IMR-90 (cell line): ENCODE measurements around the gene NUDT8.

Experiments
- BHLHE40 ChIP-seq: fragments of 150-350 bp; IDR thresholded peaks from 2 replicates; pipeline ENCODE4 v1.6.1; 2016; ENCODE audit warnings: mild to moderate bottlenecking, low read depth, low read length
- CEBPB ChIP-seq: IDR thresholded peaks from 2 replicates; pipeline ENCODE4 v1.6.1; 2012; ENCODE audit warnings: low read depth, low read length, improper control_type of control experiment
- CTCF ChIP-seq: conservative IDR thresholded peaks from 2 replicates; pipeline ENCODE4 v1.5.1; 2012; ENCODE audit warnings: mild to moderate bottlenecking, low read depth, low read length, improper control_type of control experiment
- ELK1 ChIP-seq: fragments of 150-350 bp; IDR thresholded peaks from 2 replicates; pipeline ENCODE4 v1.6.1; 2016; ENCODE audit warnings: low read depth, mild to moderate bottlenecking, low read length, moderate library complexity, borderline replicate concordance
- FOS ChIP-seq: fragments of 150-350 bp; IDR thresholded peaks from 2 replicates; pipeline ENCODE4 v1.6.1; 2016; ENCODE audit warnings: low read depth, low read length
- MAFK ChIP-seq: IDR thresholded peaks from 2 replicates; pipeline ENCODE4 v1.6.1; 2012; ENCODE audit warnings: low read depth, low read length, improper control_type of control experiment
- MXI1 ChIP-seq: IDR thresholded peaks from 2 replicates; pipeline ENCODE4 v1.6.1; 2012; ENCODE audit warnings: low read depth, mild to moderate bottlenecking, low read length, moderate library complexity, borderline replicate concordance
- POLR2A ChIP-seq: IDR thresholded peaks from 2 replicates; pipeline ENCODE4 v1.6.1; 2012; ENCODE audit warnings: mild to moderate bottlenecking, low read depth, low read length
- RFX5 ChIP-seq: IDR thresholded peaks from 2 replicates; pipeline ENCODE4 v1.8.0; 2012; ENCODE audit warnings: low read depth, mild to moderate bottlenecking, low read length, moderate library complexity
- SMC3 ChIP-seq: fragments of 150-350 bp; IDR thresholded peaks from 2 replicates; pipeline ENCODE4 v1.6.1; 2016; ENCODE audit warnings: low read depth, mild to moderate bottlenecking, antibody characterized with exemption, low read length, moderate library complexity
- USF2 ChIP-seq: fragments of 150-350 bp; IDR thresholded peaks from 2 replicates; pipeline ENCODE4 v1.6.1; 2017; ENCODE audit warnings: mild to moderate bottlenecking, antibody characterized with exemption, low read length, low read depth

- TF ChIP-seq CTCF, result no peak
- TF ChIP-seq BHLHE40, result no peak
- TF ChIP-seq MXI1, result no peak
- no peak for TF ChIP-seq POLR2A
- no peak for TF ChIP-seq ELK1
- no peak for TF ChIP-seq CEBPB
- TF ChIP-seq SMC3, result no peak
- no peak for TF ChIP-seq RFX5
- TF ChIP-seq USF2, result no peak
- no peak for TF ChIP-seq MAFK
- TF ChIP-seq FOS, result no peak
Observed at GRCh38 chr11:67670316-67671210, 40.8 kb upstream of the NUDT8 start.
